Measurements from ENCODE around the gene RHOT2. TPM values are rescaled to one million over a fixed set of nuclear protein-coding genes. Genes with fewer than 3 reads are reported as not detected.

Gene RHOT2
- total RNA-seq, 1 donor from 2014 or later = 57.9 TPM

DNA sequence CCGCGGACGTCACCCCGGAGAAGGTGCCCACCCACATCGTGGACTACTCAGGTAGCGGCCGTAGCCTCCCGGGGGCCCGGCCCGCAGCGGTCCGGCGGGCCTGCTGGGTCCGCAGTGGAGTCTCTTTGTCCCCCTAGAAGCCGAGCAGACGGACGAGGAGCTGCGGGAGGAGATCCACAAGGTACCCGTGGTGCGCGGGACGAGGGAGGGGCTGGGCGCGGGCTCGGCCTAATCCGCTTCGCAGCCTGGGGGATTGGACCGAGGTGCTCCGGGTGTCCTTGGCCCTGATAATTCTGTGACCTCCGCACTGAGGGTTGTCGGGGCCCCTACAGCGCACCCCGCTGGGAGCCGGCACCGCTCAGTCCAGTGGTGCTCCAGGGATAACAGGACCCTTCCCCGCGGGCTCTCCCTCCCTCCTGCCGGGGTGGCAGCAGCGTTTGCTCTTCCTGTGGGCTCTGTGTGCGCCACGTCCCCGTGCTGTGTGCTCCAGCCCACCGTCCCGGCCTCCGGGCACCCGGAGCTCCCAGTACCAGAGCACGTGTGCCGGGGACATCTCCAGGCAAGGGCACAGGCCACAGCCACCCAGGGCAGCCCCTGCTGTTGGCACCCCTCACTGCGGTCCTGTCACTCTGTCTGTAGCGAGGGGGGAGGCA lies 713 bp downstream of the RHOT2 start:
- DNase-seq (ENCODE audit: low spot score) (no peak), ATAC-seq (peak; percentile 3)

GRCh38 chr16:669666-670065 lies 1.7 kb downstream of the RHOT2 start:
- no peak for ATAC-seq
- no peak for DNase-seq (ENCODE audit: low spot score)

DNA sequence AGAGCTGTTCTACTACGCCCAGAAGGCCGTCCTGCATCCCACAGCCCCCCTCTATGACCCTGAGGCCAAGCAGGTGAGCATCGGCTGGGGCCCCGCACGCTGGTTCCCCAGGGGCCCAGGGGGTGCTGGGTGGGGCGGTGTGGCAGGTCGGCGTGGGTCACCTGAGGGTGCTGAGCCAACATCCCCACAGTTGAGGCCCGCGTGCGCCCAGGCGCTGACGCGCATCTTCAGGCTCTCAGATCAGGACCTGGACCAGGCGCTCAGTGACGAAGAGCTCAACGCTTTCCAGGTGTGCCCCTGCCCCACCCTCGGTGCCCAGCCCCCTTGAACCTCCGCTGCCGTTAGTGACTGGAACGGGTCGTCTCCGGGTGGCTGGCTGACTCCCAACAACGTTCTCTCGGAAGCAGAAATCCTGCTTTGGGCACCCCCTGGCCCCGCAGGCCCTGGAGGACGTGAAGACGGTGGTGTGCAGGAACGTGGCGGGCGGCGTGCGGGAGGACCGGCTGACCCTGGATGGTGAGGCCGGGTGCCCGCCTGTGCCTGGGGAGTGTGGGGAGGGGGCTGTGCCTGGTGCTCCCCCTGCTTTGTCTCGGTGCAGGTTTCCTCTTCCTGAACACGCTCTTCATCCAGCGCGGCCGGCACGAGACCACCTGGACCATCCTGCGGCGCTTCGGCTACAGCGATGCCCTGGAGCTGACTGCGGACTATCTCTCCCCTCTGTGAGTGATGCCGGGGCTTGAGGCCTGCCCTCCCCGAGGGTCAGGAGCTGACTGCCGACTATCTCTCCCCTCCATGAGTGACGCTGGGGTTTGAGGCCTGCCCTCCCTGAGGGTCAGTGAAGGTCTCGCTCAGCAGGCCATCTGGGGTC lies 2.8 kb downstream of the RHOT2 start:
- DNase-seq (ENCODE audit: low spot score) (no peak), ATAC-seq (no peak)

GRCh38 chr16:671353-672131 lies 3.6 kb downstream of the RHOT2 start:
- ATAC-seq = no peak
- no peak for DNase-seq (ENCODE audit: low spot score)

GRCh38 chr16:672371-672770 lies 4.4 kb downstream of the RHOT2 start:
- ATAC-seq = no peak
- DNase-seq (ENCODE audit: low spot score) = no peak

DNA sequence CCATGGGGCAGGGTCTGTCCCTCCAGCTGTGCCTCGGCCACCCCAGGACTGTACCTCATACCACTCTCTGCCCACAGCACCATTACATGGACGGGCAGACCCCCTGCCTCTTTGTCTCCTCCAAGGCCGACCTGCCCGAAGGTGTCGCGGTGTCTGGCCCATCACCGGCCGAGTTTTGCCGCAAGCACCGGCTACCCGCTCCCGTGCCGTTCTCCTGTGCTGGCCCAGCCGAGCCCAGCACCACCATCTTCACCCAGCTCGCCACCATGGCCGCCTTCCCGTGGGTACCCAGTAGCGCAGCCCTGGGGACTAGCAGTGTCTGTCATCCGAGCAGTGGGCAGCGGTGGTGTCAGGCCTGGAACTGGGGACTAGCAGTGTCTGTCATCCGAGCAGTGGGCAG lies 4.9 kb downstream of the RHOT2 start:
- no peak for DNase-seq (ENCODE audit: low spot score)

DNA sequence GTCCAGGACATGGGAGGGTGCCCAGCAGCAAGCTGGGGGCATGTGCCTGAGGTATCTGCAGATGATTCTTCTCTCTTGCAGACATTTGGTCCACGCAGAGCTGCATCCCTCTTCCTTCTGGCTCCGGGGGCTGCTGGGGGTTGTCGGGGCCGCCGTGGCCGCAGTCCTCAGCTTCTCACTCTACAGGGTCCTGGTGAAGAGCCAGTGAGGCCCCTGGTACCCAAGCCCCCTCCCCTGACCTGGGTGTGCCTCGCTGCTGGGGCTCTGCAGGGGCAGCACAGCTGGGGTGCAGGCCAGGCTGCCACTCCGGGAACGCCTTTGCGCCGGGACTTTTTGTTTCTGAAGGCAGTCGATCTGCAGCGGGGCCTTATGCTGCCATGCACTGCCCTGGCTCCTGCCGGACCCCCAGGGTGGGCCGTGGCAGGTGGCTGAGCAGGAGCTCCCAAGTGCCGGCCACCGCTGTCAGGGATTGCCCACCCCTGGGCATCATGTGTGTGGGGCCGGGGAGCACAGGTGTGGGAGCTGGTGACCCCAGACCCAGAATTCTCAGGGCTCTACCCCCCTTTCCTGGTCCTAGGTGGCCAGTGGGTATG lies 5.6 kb downstream of the RHOT2 start:
- no peak for DNase-seq (ENCODE audit: low spot score)
- no peak for ATAC-seq

More for the DNA sequence above, 4.9 kb downstream of the RHOT2 start:
- no peak for ATAC-seq

GRCh38 chr16:674214-674881 lies 6.4 kb downstream of the RHOT2 start:
- DNase-seq (ENCODE audit: low spot score) (no peak), ATAC-seq (no peak)

- no peak for DNase-seq (ENCODE audit: low spot score)
- no peak for ATAC-seq
Measured at GRCh38 chr16:674968-675883, 7.3 kb downstream of the RHOT2 start, which contains the start of gene RHBDL1. TSS of gene RHBDL1 (plus strand) at chr16:675671. CDS start at chr16:675791, 120 bp downstream.

DNA sequence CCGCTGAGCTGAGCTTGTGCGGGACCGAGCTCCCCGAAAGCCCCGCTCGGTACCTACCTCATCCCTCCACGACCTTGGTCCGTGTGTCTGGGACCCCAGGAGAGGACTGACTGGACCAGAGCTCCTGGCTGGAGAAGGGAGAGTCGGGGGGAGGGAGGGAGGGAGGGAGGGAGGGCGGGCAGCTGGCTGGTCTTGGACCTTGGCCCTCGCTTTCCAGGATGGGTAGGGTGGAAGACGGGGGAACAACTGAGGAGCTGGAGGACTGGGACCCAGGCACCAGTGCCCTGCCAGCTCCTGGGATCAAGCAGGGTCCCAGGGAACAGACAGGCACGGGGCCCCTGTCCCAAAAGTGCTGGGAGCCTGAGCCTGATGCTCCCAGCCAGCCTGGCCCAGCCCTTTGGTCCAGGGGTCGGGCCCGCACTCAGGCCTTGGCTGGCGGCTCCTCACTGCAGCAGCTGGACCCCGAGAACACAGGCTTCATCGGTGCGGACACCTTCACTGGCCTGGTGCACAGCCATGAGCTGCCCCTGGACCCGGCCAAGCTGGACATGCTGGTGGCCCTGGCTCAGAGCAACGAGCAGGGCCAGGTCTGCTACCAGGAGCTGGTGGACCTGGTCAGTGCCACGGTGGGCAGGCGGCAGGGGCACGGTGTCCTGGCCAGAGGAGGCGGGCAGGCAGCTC lies 8.1 kb downstream of the RHOT2 start:
- DNase-seq (ENCODE audit: low spot score) = no peak
- no peak for ATAC-seq

DNA sequence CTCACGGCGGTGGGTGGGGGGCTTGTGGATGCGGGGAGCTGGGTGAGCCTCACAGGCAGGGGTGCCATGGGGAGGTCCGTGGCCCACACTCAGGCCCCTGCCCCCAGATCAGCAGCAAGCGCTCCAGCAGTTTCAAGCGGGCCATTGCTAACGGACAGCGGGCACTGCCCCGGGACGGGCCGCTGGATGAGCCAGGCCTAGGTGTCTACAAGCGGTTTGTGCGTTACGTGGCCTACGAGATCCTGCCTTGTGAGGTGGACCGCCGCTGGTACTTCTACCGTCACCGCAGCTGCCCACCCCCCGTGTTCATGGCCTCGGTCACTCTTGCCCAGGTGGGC lies 8.6 kb downstream of the RHOT2 start:
- DNase-seq (ENCODE audit: low spot score) (no peak), ATAC-seq (no peak)

GRCh38 chr16:676913-677312 lies 9.0 kb downstream of the RHOT2 start:
- no peak for ATAC-seq
- no peak for DNase-seq (ENCODE audit: low spot score)

DNA sequence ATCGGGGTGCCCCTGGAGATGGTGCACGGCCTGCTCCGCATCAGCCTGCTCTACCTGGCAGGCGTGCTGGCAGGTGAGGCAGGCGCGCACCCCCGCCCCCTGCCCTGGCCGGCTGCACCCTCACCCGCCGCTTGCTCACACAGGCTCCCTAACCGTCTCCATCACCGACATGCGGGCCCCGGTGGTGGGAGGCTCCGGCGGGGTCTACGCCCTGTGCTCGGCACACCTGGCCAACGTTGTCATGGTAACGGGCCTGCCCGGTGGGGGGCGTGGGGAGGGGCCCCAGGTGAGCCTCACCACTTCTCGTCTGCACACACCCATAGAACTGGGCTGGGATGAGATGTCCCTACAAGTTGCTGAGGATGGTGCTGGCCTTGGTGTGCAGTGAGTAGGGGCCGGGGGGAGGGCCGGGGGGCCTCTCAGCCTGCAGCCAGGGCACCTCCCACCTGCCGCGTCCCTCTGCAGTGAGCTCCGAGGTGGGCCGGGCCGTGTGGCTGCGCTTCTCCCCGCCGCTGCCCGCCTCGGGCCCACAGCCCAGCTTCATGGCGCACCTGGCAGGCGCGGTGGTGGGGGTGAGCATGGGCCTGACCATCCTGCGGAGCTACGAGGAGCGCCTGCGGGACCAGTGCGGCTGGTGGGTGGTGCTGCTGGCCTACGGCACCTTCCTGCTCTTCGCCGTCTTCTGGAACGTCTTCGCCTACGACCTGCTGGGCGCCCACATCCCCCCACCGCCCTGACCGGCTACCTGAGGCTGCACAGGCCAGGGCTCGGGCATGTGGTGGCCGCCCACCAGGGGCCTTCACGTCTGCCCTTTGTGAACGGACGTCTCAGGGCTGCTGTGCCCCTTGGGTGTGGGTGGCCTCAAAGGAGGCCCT lies 9.6 kb downstream of the RHOT2 start:
- ATAC-seq (no peak), DNase-seq (ENCODE audit: low spot score) (no peak)

DNA sequence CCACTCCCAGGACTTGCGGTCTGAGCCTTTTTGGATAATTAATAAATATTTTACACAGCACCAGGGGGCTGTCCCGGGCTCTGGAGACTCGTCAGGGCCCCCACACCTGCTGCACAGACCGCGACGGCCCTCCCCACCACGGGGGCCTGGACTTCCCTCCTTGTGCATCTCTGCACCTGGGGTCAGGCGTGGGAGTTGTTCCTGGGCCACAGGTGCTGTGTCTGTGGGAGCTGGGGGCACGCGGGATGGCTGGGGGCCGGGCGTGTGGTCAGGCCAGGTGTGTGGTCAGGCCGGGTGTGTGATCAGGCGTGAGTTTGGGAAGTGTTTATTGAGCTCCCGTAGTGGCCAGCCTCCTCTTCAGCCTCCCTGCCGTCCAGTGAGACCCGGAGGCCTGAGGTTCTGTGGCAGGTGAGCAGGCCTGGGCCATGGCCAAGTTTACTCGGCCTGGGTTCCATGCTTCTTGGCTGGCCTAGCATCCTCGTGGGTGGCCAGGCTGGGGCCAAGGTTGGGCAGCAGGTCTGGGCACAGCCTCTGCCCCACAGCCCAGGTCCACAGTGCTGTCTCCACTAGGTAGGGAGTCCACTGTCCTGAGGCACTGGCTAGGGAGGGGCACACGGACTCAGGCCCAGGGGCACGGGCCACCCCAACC lies 10.4 kb downstream of the RHOT2 start:
- peak; percentile 2 for ATAC-seq
- no peak for DNase-seq (ENCODE audit: low spot score)

DNA sequence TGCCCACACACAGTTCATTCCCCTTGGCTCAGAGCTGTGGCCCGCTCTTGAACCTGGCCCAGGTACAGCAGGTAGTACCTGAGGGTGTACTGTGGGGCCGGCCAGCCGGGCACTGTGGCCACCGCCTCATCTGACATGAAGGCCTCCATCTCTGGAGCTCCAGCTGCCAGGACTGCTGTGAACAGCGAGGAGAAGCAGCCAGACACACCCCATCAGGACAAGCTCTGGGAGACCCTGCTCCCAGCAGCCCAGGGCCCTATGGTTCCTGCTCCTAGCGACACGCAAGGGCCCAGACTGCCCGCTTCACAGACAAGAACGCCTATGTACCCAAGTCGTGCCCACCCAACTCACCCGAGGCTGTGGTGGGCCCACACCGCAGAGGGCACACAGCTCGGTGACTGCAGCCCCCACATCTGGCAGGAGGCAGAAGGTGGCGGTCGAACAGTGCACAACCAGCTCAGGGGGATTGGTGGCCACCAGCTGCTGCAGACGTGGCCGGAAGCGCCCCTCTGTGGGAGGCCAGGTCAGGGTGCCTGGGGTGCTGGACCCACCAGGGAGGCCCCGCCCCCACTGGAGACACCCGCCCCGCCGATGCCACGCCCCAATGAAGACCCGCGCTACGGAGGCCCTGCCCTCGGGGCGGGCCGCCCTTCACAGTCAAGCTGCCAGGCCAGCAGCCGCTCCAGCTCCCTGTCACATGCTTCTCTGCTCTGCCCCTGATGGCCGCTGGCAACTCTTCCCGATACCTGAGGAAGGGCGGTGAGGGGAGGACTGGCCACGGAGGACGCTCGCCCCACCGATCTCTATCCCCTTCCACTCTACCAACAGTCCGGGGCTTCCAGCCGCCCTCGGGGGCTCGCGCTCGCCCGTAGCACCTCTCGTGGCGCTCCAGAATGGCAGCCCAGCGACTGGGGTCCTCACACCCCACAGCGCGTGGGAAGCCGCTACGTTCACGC lies 11.2 kb downstream of the RHOT2 start:
- DNase-seq (ENCODE audit: low spot score) (peak; percentile 84), ATAC-seq (peak; percentile 39)
